ENCODE measurements around the gene NOL4L.

DNA sequence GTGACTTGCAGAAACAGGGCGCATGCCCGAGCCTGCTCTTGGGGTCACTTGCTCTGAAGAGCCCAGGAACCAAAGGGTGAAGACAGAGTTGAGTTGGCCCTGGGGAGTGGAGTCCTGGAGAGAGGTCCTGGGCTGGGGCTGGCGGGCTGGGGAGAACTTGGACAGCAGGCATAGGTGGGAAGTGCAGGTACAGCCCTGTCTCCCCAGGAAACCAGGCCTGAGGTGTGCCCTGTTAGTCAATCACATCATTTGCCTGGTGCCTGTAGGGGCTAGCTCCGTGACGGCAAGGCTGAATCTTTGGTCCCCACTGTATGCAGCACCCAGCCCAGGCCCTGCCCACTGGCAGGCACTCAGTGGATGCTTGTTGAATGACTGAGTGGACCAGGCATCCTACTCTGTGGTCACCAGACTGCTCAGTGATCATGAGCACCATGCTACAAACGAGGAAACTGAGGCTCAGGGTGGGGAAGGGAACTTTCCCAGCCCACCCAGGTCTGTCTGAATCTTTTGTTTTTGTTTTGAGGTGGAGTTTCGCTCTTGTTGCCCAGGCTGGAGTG lies 15.6 kb upstream of the NOL4L start:
- TF ChIP-seq POLR2A (IDR thresholded peaks at IDR 0.05; ENCODE audit: low read depth), result no peak
- TF ChIP-seq, protein P1, sequence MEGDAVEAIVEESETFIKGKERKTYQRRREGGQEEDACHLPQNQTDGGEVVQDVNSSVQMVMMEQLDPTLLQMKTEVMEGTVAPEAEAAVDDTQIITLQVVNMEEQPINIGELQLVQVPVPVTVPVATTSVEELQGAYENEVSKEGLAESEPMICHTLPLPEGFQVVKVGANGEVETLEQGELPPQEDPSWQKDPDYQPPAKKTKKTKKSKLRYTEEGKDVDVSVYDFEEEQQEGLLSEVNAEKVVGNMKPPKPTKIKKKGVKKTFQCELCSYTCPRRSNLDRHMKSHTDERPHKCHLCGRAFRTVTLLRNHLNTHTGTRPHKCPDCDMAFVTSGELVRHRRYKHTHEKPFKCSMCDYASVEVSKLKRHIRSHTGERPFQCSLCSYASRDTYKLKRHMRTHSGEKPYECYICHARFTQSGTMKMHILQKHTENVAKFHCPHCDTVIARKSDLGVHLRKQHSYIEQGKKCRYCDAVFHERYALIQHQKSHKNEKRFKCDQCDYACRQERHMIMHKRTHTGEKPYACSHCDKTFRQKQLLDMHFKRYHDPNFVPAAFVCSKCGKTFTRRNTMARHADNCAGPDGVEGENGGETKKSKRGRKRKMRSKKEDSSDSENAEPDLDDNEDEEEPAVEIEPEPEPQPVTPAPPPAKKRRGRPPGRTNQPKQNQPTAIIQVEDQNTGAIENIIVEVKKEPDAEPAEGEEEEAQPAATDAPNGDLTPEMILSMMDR (IDR thresholded peaks at IDR 0.05), result no peak
- no peak for TF ChIP-seq POLR2AphosphoS5 (IDR thresholded peaks at IDR 0.05)
